ENCODE measurements around the gene GPR157. TPM values are rescaled to one million over a fixed set of nuclear protein-coding genes. Genes with fewer than 3 reads are reported as not detected.
"Not testable (repeated sequence)": the region's sequence is repeated elsewhere in the genome, so short reads cannot be mapped to it uniquely, and the experiment has no call there.

Gene GPR157
- total RNA-seq, 1 donor from 2014 or later: 44.0 TPM

GRCh38 chr1:9095818-9096217 is 33.1 kb downstream of the GPR157 start:
- Histone ChIP-seq H3K27me3 (ENCODE audit: control insufficient read depth, insufficient read depth, low read length) (no peaks in the 10 kb centered on the region), H3K36me3 (ENCODE audit: control insufficient read depth, insufficient read depth, low read length) (no peaks in the 10 kb centered on the region), H3K4me3 (ENCODE audit: low read depth, low read length) (no peak overlapping the region)
- TF ChIP-seq CTCF (IDR thresholded peaks at IDR 0.05; ENCODE audit: insufficient read depth, low read length, severe bottlenecking): no peak
- no peak for DNase-seq (ENCODE audit: low read depth)
- no peak for FAIRE-seq

- FAIRE-seq; H3K36me3 ChIP-seq (ENCODE audit: control insufficient read depth, insufficient read depth, low read length); DNase-seq (ENCODE audit: low read depth); H3K4me3 ChIP-seq (ENCODE audit: low read depth, low read length); H3K27me3 ChIP-seq (ENCODE audit: control insufficient read depth, insufficient read depth, low read length): not testable (repeated sequence)
Measured at GRCh38 chr1:9093996-9094595, 34.8 kb downstream of the GPR157 start.

GRCh38 chr1:9093581-9093980 is 35.3 kb downstream of the GPR157 start:
- DNase-seq (ENCODE audit: low read depth) (no peak), FAIRE-seq (no peak)
- H3K36me3 ChIP-seq (ENCODE audit: control insufficient read depth, insufficient read depth, low read length): no peaks in the 10 kb centered on the region
- no peak for TF ChIP-seq CTCF (IDR thresholded peaks at IDR 0.05; ENCODE audit: insufficient read depth, low read length, severe bottlenecking)
- no peak overlapping the region for H3K4me3 ChIP-seq (ENCODE audit: low read depth, low read length)
- H3K27me3 ChIP-seq (ENCODE audit: control insufficient read depth, insufficient read depth, low read length): no peaks in the 10 kb centered on the region

DNA sequence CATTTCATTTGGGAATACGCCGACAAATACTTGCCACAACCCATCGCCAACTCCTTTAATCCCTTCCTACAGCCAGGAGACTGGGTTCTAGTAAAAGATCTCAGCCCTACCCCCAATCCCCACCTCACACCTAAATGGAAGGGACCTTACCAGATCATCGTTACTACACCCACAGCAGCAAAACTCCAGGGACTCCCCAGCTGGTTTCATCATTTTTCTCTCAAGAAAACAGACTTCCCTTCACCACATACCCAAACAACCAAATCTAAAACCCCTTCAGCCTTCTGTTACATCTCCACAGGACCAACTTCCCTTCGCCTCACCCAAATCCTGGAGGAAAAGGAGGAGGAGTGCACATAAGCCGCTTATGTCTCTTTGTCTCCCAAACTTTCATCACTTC is 35.8 kb downstream of the GPR157 start:
- TF ChIP-seq CTCF (IDR thresholded peaks at IDR 0.05; ENCODE audit: insufficient read depth, low read length, severe bottlenecking): no peak
- DNase-seq (ENCODE audit: low read depth) (no peak), FAIRE-seq (no peak)
- H3K36me3 ChIP-seq (ENCODE audit: control insufficient read depth, insufficient read depth, low read length): no peaks in the 10 kb centered on the region
- H3K4me3 ChIP-seq (ENCODE audit: low read depth, low read length): no peak overlapping the region
- H3K27me3 ChIP-seq (ENCODE audit: control insufficient read depth, insufficient read depth, low read length): no peaks in the 10 kb centered on the region

DNA sequence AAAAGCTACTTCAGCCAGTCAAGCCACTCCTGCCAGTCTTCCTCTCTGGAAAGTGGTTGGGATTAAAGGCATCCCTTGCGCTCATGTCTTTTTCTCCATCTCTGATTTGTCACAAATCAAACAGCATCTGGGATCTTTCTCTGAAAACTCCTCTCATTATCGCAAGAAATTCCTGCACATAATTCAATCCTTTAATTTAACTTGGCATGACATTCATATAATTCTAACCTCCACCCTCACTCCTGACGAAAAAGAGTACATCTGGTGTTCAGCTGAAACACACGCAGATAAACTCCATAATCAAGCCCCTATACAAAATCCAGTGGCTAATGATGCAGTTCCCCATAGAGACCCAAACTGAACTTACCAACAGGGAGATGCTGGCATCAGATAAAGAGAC is 40.1 kb downstream of the GPR157 start:
- no peak for TF ChIP-seq CTCF (IDR thresholded peaks at IDR 0.05; ENCODE audit: insufficient read depth, low read length, severe bottlenecking)
- Histone ChIP-seq H3K4me3 (ENCODE audit: low read depth, low read length) (no peak overlapping the region), H3K27me3 (ENCODE audit: control insufficient read depth, insufficient read depth, low read length) (no peaks in the 10 kb centered on the region), H3K36me3 (ENCODE audit: control insufficient read depth, insufficient read depth, low read length) (no peaks in the 10 kb centered on the region)
- FAIRE-seq: no peak
- DNase-seq (ENCODE audit: low read depth): no peak

GRCh38 chr1:9087411-9088125 is 41.3 kb downstream of the GPR157 start:
- DNase-seq (ENCODE audit: low read depth) (no peak), FAIRE-seq (no peak)
- Histone ChIP-seq H3K27me3 (ENCODE audit: control insufficient read depth, insufficient read depth, low read length) (no peaks in the 10 kb centered on the region), H3K36me3 (ENCODE audit: control insufficient read depth, insufficient read depth, low read length) (no peaks in the 10 kb centered on the region), H3K4me3 (ENCODE audit: low read depth, low read length) (no peak overlapping the region)
- TF ChIP-seq CTCF (IDR thresholded peaks at IDR 0.05; ENCODE audit: insufficient read depth, low read length, severe bottlenecking): no peak
